SK-N-MC (cell line): ENCODE data around the gene ZNF304.

Source experiments
- DNase-seq: peaks from one replicate; pipeline ENCODE4 v3.0.0-alpha.2; 2011; ENCODE audit warnings: low read depth, low spot score
- H3K27ac ChIP-seq: fragments of 200-600 bp; sonication (generic); 2 replicates; pipeline ENCODE4 v1.5.1; 2016; ENCODE audit warnings: mixed run types
- H3K36me3 ChIP-seq: fragments of 200-600 bp; sonication (generic); 2 replicates; pipeline ENCODE4 v1.6.1; 2017; ENCODE audit warnings: antibody characterized with exemption, low read length, mixed read lengths; ENCODE audit not compliant: insufficient read depth
- H3K4me3 ChIP-seq: fragments of 200-600 bp; sonication (generic); 2 replicates; pipeline ENCODE4 v1.5.1; 2016
- H3K9ac ChIP-seq: fragments of 200-600 bp; sonication (generic); 2 replicates; pipeline ENCODE4 v1.8.0; 2017; ENCODE audit warnings: mixed run types, mixed read lengths; ENCODE audit not compliant: insufficient read length
- H3K9me3 ChIP-seq: fragments of 200-600 bp; sonication (generic); 2 replicates; pipeline ENCODE4 v1.6.1; 2017; ENCODE audit warnings: low read depth, mild to moderate bottlenecking, antibody characterized with exemption, low read length, moderate library complexity, mixed read lengths
- EZH2 ChIP-seq: fragments of 200-600 bp; sonication (generic); IDR thresholded peaks from one replicate; pipeline ENCODE4 v1.6.1; 2017; ENCODE audit warnings: antibody characterized with exemption
- FOXP2 ChIP-seq: optimal IDR thresholded peaks from 2 replicates; pipeline ENCODE3; 2011; ENCODE audit warnings: mild to moderate bottlenecking, moderate library complexity; ENCODE audit not compliant: insufficient read depth; ENCODE audit errors: extremely low read length, control extremely low read depth
- POLR2AphosphoS5 ChIP-seq: IDR thresholded peaks from 2 replicates; pipeline ENCODE4 v1.6.1; 2012; ENCODE audit warnings: mild to moderate bottlenecking, low read depth, low read length, borderline replicate concordance

Gene ZNF304

GRCh38 chr19:57350877-57351805, at the start of gene ZNF304:
ZNF304 (plus strand) TSS chr19:57351271; CDS start chr19:57351665, 394 bp downstream.
- Histone ChIP-seq H3K27ac (no peak within 1 kb of the TSS), H3K4me3 (peak within 1 kb of the TSS; percentile 94), H3K9ac (peak within 1 kb of the TSS; percentile 91), H3K36me3 (peaks cover 38% of the 10 kb centered on the region), H3K9me3 (peaks cover 11% of the 10 kb centered on the region)
- TF ChIP-seq EZH2 (no peak), POLR2AphosphoS5 (peak; percentile 80), FOXP2 (no peak)
- peak; percentile 83 for DNase-seq

GRCh38 chr19:57302020-57302465, 49.0 kb upstream of the ZNF304 start:
- Histone ChIP-seq H3K9me3 (0 out of 2 replicates have a peak, but pooled peaks cover 9% of the 10 kb centered on the region), H3K9ac (no peak overlapping the region), H3K27ac (no peak overlapping the region), H3K36me3 (peaks cover 69% of the 10 kb centered on the region), H3K4me3 (no peak overlapping the region)
- no peak for TF ChIP-seq FOXP2
- no peak for TF ChIP-seq POLR2AphosphoS5
- TF ChIP-seq EZH2 = no peak
- DNase-seq = no peak

GRCh38 chr19:57302727-57303401, 48.2 kb upstream of the ZNF304 start:
- no peak for DNase-seq
- no peak overlapping the region for H3K9ac ChIP-seq
- no peak overlapping the region for H3K27ac ChIP-seq
- H3K9me3 ChIP-seq = 0 out of 2 replicates have a peak, but pooled peaks cover 9% of the 10 kb centered on the region
- H3K4me3 ChIP-seq = no peak overlapping the region
- H3K36me3 ChIP-seq = peaks cover 60% of the 10 kb centered on the region
- TF ChIP-seq POLR2AphosphoS5 (no peak), EZH2 (no peak), FOXP2 (no peak)

GRCh38 chr19:57305056-57305455, 46.0 kb upstream of the ZNF304 start:
- DNase-seq = no peak
- TF ChIP-seq EZH2 (no peak), FOXP2 (no peak), POLR2AphosphoS5 (no peak)
- Histone ChIP-seq H3K27ac (no peak overlapping the region), H3K4me3 (no peak overlapping the region), H3K9me3 (no peaks in the 10 kb centered on the region), H3K36me3 (peaks cover 42% of the 10 kb centered on the region), H3K9ac (no peak overlapping the region)

- H3K9ac ChIP-seq = no peak overlapping the region
- H3K36me3 ChIP-seq = peaks cover 9% of the 10 kb centered on the region; the same call in 1 of the 2 replicates
- no peak for DNase-seq
- no peak overlapping the region for H3K27ac ChIP-seq
- no peaks in the 10 kb centered on the region for H3K9me3 ChIP-seq
- TF ChIP-seq POLR2AphosphoS5 (no peak), FOXP2 (no peak), EZH2 (no peak)
- H3K4me3 ChIP-seq = no peak overlapping the region
Measured at GRCh38 chr19:57308514-57308913, 42.6 kb upstream of the ZNF304 start.

GRCh38 chr19:57310792-57311191, 40.3 kb upstream of the ZNF304 start:
- no peak overlapping the region for H3K27ac ChIP-seq
- no peaks in the 10 kb centered on the region for H3K9me3 ChIP-seq
- H3K36me3 ChIP-seq = no peaks in the 10 kb centered on the region
- TF ChIP-seq EZH2 = no peak
- TF ChIP-seq POLR2AphosphoS5 = no peak
- no peak for TF ChIP-seq FOXP2
- no peak for DNase-seq
- H3K9ac ChIP-seq = no peak overlapping the region
- no peak overlapping the region for H3K4me3 ChIP-seq

- Histone ChIP-seq H3K27ac (no peak overlapping the region), H3K9ac (no peak overlapping the region), H3K9me3 (no peaks in the 10 kb centered on the region), H3K36me3 (no peaks in the 10 kb centered on the region), H3K4me3 (no peak overlapping the region)
- no peak for DNase-seq
- TF ChIP-seq FOXP2 (no peak), EZH2 (no peak), POLR2AphosphoS5 (no peak)
Measured at GRCh38 chr19:57314146-57314545, 36.9 kb upstream of the ZNF304 start.

- no peak overlapping the region for H3K27ac ChIP-seq
- no peaks in the 10 kb centered on the region for H3K36me3 ChIP-seq
- no peak overlapping the region for H3K4me3 ChIP-seq
- no peaks in the 10 kb centered on the region for H3K9me3 ChIP-seq
- DNase-seq = no peak
- no peak for TF ChIP-seq EZH2
- TF ChIP-seq POLR2AphosphoS5 = no peak
- TF ChIP-seq FOXP2 = no peak
- no peak overlapping the region for H3K9ac ChIP-seq
Measured at GRCh38 chr19:57317503-57317902, 33.6 kb upstream of the ZNF304 start.
